Measurements from ENCODE around the gene CHST13. TPM values are rescaled to one million over a fixed set of nuclear protein-coding genes. Genes with fewer than 3 reads are reported as not detected.

CHST13 gene
- total and polyA plus RNA-seq, 7 donors: 0.07 to 0.20 TPM; not detected in 5

- TF ChIP-seq CTCF (IDR thresholded peaks at IDR 0.05): no peak
- DNase-seq: no peak
- intact Hi-C loops (cut with DNase I): no loop called here
- H3K4me1 ChIP-seq: peaks cover 21% of the 10 kb centered on the region
- H3K4me3 ChIP-seq: no peak overlapping the region
- no peaks in the 10 kb centered on the region for H3K27me3 ChIP-seq (ENCODE audit: insufficient read depth in 3 of 3, low read length in 2 of 3)
- ATAC-seq: no peak
- WGBS, 3 donors: 90 to 93% (median 92%) methylated on average over 16 of the region's 16 CpGs
- no peaks in the 10 kb centered on the region for H3K9me3 ChIP-seq
- no peaks in the 10 kb centered on the region for H3K36me3 ChIP-seq (ENCODE audit: insufficient read depth in 1 of 2, low read depth in 1 of 2)
- H3K27ac ChIP-seq: no peak overlapping the region
These were observed 34.9 kb upstream of the CHST13 start for GRCh38 chr3:126488886-126489569.

GRCh38 chr3:126490619-126491018 lies 33.3 kb upstream of the CHST13 start:
- no peak overlapping the region for H3K27ac ChIP-seq
- H3K4me1 ChIP-seq: peaks cover 14% of the 10 kb centered on the region
- H3K4me3 ChIP-seq: no peak overlapping the region
- ATAC-seq (no peak), DNase-seq (no peak)
- TF ChIP-seq CTCF (IDR thresholded peaks at IDR 0.05): no peak
- intact Hi-C loops (cut with DNase I): no loop called here
- no peaks in the 10 kb centered on the region for H3K27me3 ChIP-seq (ENCODE audit: insufficient read depth in 3 of 3, low read length in 2 of 3)
- 88 to 95% (median 90%) methylated on average over 6 of the region's 6 CpGs for WGBS, 3 donors
- H3K36me3 ChIP-seq (ENCODE audit: insufficient read depth in 1 of 2, low read depth in 1 of 2): no peaks in the 10 kb centered on the region
- no peaks in the 10 kb centered on the region for H3K9me3 ChIP-seq

- WGBS, 3 donors: 52 to 55% (median 54%) methylated on average over 21 of the region's 21 CpGs
- peak in 1 of 2 donors; percentile 34 for DNase-seq
- ATAC-seq: peak; percentile 67 to 85 (median 75)
These were observed 32.5 kb upstream of the CHST13 start for GRCh38 chr3:126491221-126492013.

GRCh38 chr3:126493051-126493450 lies 30.9 kb upstream of the CHST13 start:
- H3K36me3 ChIP-seq (ENCODE audit: insufficient read depth in 1 of 2, low read depth in 1 of 2): no peaks in the 10 kb centered on the region
- TF ChIP-seq CTCF (IDR thresholded peaks at IDR 0.05): no peak
- H3K27ac ChIP-seq: no peak overlapping the region
- intact Hi-C loops (cut with DNase I): no loop called here
- WGBS, 3 donors: 84 to 94% (median 90%) methylated on average over 14 of the region's 14 CpGs
- no peak for DNase-seq
- H3K9me3 ChIP-seq: no peaks in the 10 kb centered on the region
- H3K4me1 ChIP-seq: peaks cover 8% of the 10 kb centered on the region
- no peak for ATAC-seq
- H3K4me3 ChIP-seq: no peak overlapping the region
- H3K27me3 ChIP-seq (ENCODE audit: insufficient read depth in 3 of 3, low read length in 2 of 3): no peaks in the 10 kb centered on the region

More at GRCh38 chr3:126491221-126492013, 32.5 kb upstream of the CHST13 start:
- no peaks in the 10 kb centered on the region for H3K27me3 ChIP-seq (ENCODE audit: insufficient read depth in 3 of 3, low read length in 2 of 3)
- no peaks in the 10 kb centered on the region for H3K9me3 ChIP-seq
- no peak overlapping the region for H3K27ac ChIP-seq
- no peak overlapping the region for H3K4me3 ChIP-seq
- intact Hi-C loops (cut with DNase I): no loop called here
- H3K4me1 ChIP-seq: peaks cover 10% of the 10 kb centered on the region
- no peaks in the 10 kb centered on the region for H3K36me3 ChIP-seq (ENCODE audit: insufficient read depth in 1 of 2, low read depth in 1 of 2)
- no peak for TF ChIP-seq CTCF (IDR thresholded peaks at IDR 0.05)

Measured in psoas muscle (tissue), 8 donors.